T-helper 2 cell treated with Interferon-gamma antibody and Interleukin-4, amounts not matched to agents 100 ng/mL and 5 ng/mL, for 36 hours (primary cell): ENCODE data around the gene LBX2. TPM values are rescaled to one million over a fixed set of nuclear protein-coding genes. Genes with fewer than 3 reads are reported as not detected.

Experiments
- intact Hi-C: fragments of 100-400 bp; cut with micrococcal nuclease; formaldehyde crosslinking; loops from one replicate; pipeline ENCODE4 v1.15.1; 2023
- total RNA-seq: library from RNA; stranded (reverse); gene quantifications from 2 replicates; pipeline ENCODE4 v1.2.3, GENCODE V29; 2022

The LBX2 gene
- total RNA-seq, 1 donor from 2014 or later = 0.50 TPM

DNA sequence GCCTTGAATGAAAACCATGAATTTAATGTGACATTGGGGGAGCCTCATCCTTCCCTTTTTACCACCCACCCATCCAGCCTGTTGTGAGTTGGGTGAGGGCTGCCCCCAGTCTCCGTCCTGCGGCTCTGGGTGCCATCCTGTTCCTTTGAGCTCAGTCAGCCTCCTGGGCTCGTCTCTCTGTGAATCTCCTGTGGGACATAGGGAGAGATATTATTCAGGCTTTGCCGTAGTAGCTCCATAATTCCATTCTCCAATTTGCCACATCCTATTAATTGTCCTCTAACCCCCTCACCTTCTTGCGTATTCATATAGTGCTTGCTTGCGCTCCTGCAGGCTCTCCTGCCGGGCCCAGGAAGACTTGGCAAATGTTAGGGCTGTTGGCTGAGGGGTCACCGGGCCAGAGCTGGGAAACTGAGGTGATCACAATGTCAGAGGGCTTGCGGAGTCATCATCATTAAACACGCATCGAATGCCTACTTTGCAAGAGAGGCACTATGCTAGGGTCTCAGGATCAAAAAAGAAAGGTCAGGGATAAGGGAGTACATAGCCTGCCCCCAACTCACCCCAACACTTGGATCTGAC, 27.3 kb upstream of the LBX2 start:
- intact Hi-C loops = no loop called here

DNA sequence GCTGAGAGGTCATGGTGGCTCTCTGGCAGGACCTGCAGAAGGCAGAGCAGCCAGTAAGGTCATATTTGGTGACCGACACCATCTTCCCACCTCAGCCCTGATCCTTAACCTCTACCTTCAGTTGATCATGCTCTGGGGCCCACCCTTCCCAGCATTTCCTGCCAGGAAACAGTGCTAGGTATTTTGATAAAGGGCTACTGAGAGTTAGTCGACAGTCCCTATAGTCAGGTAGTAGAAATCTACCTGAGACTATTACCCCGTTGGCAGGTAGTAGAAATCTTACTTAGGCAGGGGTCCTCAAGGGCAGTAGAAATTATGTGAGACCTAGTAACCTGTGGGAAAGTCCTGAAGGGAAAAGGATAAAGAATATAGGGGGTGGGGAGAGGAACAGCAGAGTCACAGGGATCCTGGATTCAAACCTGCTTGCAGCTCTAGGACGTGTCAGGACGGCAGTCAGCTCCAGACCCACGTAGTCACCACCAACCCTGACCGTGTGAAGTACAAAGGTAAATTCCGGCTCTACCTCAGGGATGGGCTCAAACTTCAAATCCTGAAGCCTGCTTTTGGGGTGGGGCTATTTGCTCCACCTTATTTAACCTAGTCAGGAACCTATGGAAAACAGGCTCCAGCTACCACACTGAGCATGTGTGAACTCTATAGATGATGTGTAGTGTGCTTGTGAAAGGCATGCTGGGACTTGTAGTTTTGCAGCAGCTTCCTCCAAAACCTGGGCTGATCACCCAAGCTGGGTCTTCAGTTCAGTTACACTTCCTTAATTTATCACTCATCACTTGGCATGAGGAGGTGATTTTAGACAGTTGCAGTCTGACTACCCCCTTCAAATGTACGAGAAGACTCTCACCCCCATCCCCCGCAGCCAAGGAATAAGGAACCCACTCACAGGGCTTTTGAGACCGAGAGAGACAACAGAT, 26.6 kb upstream of the LBX2 start, which contains the start of gene DQX1:
TSS of gene DQX1 (minus strand) at position 515 of the 932 bp plus-strand sequence. CDS start at position 13, 502 bp downstream.
- intact Hi-C loops = no loop called here

DNA sequence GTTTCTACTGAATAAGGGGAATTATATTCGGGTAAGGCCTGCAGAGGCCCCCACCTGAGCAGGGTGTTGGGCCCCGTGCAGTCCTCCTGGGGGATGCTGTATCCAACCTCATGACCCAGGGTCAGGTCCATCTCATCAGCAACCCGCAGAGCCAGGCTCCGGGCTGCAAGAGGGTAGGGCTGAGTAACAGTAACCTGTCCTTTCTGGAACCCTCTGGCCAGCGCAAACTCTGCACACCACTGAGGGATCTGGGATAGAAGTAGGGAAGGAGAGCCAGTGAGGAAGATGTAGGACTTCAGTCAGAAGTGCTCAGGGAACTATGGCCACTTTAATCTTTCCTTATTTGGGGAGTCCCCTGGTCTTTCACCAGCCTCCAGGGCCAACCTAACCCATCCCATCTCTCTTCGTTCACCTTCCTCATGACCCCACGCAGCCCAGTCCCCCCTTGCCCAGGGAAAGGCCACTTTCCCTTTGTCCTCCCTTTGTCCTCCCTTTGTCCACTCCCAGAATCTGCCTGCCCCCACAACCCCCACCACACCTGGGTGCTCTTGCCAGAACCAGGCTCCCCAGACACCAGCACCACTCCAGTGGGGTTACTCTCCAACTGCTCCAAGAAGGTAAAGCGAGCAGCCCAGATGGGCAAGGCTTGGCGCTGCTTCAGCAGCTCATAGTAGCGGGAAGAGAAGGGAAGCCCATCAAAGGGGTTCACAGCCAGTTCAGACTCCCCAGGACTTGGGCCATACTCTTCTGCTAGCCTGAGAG, 25.7 kb upstream of the LBX2 start:
- intact Hi-C loops = no loop called here

DNA sequence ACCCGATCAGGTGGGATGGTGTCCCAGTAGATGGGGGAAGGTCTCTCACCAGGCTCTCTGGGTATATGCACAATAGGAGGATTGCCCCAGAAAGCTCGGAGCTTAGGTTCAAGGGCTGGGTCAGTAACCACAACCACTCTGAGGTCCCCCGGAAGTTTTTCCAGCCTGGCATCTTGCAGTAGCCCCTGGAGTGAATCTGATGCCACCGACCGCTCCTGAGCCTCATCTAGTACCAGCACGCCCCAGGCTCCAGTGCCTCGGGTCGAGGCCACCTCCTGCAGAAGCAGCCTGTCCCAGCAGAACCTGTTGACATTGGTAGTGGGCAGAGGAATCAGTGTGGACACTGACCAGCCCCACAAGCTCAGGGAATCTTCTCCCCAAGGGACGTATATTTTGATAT, 24.6 kb upstream of the LBX2 start:
- intact Hi-C loops = no loop called here

DNA sequence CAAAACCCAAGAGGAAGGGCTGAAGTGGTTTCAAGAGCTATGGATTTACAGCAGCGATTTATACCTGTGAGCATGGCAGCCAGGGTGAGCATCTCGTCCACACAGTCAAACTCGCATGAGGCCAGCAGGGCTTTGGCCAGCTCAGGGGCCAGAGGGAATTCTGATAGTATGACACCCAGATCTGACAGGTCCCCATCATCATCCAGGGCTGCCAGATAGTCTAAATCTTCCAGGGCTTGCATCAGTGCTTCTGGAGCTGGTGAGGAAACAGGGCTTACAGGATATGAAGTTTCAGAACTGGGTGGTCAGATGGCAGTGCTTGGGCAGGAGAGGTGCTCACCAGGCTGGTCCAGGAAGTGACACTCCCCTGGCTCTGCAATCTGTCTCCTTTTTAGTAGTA, 23.1 kb upstream of the LBX2 start:
- intact Hi-C loops = no loop called here

DNA sequence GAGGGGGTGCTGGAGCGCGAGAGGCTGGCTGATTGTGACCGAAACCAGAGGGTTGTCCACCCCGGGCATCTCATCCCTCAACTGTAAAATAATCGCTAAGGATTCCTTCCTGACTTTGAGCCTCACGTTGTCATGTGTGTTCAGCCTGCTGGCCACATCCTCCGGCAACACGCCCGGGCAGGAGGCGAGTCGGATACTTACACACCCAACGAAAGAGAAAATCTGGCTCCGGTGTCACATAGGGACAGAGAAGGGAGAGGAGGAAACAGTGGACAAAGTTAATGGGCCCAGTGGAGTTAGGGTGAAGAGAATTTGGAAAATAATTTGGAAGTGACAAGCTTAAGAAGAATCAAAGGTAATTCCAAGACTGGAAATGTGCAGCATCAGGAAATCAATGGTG, 17.2 kb upstream of the LBX2 start:
- intact Hi-C loops = no loop called here

DNA sequence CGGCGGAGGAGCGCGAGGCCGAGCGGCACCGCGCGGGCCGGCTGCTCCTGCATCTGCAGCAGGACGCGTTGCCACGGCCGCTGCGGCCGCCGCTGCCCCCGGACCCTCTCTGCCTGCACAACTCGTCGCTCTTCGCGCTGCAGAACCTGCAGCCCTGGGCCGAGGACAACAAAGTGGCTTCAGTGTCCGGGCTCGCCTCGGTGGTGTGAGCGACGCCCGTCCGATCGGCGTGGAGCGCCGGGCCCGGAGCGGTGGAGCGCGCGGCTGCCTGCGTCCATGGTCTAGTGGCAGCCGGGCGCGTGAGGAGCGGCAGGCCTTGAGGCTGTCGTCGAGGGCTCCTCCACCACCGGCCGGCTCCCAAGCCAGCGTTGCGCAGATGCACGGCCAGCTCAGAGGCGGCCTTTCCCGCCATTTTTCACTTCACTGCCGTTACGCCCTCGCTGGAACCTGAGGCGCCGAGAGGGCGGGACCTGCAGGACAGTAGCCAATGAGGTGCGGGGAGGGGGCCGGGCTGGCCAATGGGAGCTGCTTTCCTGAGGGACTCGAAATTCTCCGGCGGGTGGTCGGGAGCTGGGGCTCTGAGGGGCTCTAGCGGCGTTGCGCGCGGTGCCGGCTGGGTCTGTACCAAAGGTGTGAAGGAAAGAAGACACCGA, 16.7 kb upstream of the LBX2 start:
- intact Hi-C loops = loop anchor here (2.0 kb wide), 1 partner anchor 17 kb away; the partner anchor contains the start of gene LBX2

DNA sequence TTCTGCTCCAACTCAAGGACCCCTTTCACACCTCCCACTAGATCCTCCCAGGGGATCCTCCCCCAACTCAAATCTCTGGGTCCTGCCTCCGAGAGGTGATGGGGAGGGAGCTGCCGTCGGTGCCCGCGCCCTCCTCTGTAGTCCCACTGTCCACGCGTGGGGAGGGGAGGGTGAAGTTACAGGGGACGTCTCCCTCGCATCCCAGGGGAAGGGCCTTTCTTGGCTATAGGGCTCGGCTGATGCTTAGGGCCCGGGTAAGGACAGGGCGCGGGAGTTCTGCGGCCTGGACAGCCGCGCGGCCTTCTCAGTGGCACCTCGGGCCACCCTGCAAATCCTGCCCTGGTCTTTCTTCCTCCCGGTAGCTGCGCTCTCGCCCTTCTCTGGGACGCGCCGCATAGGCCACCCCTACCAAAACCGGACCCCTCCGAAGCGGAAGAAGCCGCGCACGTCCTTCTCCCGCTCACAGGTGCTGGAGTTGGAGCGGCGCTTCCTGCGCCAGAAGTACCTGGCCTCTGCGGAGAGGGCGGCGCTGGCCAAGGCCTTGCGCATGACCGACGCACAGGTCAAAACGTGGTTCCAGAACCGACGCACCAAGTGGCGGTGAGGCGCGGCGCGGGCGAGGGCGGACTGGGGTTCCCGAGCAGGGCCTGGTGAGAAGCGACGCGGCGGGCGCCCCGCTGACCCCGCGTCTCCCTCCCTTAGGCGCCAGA, 16.0 kb upstream of the LBX2 start:
- intact Hi-C loops = loop anchor here (2.0 kb wide), 1 partner anchor 17 kb away; the partner anchor contains the start of gene LBX2

DNA sequence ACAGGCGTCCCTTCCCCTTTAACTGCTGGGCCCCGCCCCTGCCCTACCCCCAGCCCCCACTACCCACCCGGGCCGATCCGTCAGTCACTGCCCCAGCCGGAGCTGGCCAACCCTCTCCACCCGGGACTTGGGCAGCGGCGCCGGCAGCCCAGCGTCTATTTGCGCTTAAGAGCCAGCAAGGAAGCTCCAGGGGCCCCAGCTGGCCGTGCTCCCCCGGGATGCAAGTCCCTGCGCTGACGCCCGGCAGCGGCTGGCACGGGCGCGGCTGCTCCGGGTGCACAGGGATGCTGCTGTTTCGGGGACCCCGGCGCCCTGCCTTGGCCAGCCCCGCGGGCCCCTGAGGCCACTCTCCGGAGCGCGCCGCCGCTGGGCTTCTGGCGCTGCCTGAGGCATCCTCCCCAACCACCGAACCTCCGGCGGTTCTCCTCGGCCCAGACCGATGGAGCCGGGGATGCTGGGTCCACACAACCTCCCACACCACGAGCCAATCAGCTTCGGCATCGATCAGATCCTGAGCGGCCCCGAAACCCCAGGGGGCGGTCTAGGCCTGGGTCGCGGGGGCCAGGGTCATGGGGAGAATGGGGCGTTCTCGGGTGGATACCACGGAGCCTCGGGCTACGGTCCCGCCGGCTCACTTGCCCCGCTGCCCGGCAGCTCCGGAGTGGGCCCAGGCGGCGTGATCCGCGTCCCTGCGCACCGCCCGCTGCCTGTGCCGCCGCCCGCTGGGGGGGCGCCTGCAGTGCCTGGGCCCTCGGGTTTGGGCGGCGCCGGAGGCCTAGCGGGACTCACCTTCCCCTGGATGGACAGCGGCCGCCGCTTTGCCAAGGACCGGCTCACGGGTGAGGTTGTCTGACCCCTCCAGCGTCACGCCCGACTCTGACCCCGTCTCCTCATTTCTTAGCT, 15.2 kb upstream of the LBX2 start, which contains the start of gene TLX2:
TSS of gene TLX2 (plus strand) at position 83 of the 903 bp plus-strand sequence. CDS start at position 440, 357 bp downstream.
- intact Hi-C loops = loop anchor here (1.0 to 2.0 kb wide), 2 partner anchors 15 to 16 kb away; partner anchors contain the start of genes AUP1, HTRA2 and LBX2

DNA sequence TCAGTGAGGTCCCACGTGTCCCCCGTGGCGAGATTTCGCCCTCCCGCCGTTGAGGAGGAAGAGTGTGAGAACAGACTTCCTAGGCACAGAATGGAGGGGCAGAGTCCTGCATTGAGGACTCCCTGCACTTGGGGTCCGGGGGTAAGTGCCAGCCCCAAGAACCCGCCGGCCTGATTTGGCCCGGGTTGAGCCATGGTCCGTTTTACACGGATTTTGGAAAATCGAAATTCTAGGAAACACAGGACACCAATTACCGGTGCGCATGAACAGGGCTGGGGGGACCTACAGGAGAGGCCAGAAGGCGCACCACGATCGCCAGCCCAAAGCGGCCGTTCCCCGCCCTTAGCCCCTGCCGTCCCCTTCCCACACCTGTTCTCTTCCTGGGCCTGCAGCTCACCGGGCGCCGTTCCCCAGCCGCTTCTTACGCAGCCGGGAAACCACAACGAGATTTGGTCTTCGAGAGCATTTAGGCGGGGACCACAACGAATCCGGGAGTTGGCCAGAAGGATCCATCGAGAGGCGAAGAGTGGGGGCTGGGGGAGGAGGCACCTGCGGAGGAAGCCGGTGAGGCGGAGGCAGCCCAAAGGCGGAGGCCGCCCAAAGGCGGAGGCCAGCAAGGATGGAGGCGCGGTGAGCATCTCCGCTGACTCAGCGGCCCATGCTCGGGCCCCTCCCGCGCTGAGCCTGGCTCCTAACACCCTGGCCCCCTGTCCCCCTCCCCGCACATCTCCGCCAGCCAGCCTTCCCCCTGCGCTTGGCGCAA, 14.4 kb upstream of the LBX2 start:
- intact Hi-C loops = loop anchor here (1.0 to 2.0 kb wide), 2 partner anchors 15 to 16 kb away; partner anchors contain the start of genes AUP1, HTRA2 and LBX2

DNA sequence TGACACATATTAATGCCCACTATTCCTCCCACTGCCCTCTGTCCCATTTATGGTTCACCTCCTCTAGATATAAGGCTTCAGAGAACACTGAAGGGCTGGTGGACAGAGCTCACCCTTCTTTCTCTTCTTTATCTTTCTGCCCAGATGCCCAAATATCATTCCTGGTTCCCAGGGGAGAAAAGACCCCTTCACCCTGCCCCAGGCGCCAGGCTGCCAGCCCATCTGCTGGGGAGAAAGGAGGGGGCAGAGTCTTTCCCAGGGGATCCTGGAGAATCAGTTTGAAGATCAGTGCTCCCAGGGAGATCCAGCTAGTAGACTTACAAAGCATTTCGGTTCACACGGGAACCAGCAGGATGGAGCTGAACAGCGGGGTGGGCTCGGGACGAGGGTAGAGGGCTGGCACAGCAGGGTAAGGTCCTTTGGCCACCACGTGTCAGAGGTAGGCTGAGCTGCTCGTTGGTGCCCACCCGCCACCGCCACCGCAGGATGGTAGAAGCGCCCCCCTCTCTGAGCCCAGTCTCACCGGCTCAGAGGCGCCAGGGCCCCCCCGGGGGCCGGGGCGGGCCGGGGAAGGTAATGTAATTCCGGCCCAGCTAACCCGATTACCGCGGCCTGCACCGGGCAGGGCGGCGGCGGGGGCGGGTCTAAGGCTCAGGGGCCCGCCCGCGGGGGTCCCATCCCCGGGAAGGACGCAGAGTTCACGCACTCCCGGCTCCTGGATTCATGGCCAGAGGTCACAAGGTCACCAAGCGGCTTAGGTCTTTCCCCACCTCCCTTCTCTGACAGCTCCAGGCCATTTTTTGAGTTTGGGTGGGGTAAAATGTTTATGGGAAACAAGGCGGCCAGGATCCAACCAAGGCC, 13.6 kb upstream of the LBX2 start:
- intact Hi-C loops = no loop called here

DNA sequence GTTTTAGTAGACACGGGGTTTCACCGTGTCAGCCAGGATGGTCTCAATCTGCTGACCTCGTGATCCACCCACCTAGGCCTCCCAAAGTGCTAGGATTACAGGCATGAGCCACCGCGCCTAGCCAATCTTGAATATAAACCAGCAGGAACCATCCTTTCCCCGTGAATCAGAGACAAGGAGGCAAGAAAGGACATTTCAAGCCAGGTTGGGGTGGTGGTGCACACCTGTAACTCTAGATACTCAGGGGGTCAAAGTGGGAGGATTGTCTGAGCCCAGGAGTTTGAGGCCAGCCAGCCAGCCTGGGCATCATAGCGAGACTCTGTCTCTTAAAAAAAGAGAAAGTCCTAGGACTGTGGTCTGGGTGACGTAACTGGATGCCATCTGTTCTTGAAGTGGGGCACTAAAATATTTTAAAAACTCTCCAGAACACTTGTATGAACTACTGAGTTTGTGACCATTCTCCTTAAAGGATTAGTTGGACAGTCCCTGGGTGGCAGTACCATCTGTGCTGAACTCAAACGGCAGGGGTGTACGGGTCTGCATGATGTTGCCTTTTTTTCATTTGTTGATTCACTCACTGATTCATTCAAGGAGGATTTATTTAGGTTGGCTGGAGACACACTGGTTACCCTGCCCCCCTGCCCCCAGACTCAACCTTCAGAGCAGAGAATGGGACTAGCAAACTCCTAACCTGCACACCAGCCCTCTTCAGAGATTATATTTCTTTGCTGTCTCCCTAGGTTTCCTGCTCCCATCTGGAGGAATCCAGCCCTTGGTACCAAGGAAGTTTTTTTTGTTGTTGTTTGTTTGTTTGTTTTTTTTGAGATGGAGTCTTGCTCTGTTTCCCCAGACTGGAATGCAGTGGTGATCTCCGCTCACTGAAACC, 11.9 kb upstream of the LBX2 start:
- intact Hi-C loops = no loop called here

DNA sequence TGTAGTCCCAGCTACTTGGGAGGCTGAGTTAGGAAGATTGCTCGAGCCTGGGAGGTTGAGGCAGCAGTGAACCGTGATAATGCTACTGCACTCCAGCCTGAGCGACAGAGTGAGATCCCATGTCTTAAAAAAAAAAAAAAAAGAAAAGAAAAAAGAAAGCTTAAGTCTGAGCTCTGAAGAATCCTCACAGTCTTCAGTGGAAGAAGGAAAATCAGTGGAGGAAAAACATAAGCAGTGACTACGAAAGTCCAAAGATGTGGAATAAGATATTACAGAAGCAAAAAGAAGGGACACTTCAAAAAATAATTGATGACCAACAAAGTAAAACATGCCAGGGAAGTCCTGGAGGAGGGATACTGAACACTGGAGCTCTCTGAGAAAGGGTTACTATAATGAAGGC, 10.9 kb upstream of the LBX2 start:
- intact Hi-C loops = no loop called here

DNA sequence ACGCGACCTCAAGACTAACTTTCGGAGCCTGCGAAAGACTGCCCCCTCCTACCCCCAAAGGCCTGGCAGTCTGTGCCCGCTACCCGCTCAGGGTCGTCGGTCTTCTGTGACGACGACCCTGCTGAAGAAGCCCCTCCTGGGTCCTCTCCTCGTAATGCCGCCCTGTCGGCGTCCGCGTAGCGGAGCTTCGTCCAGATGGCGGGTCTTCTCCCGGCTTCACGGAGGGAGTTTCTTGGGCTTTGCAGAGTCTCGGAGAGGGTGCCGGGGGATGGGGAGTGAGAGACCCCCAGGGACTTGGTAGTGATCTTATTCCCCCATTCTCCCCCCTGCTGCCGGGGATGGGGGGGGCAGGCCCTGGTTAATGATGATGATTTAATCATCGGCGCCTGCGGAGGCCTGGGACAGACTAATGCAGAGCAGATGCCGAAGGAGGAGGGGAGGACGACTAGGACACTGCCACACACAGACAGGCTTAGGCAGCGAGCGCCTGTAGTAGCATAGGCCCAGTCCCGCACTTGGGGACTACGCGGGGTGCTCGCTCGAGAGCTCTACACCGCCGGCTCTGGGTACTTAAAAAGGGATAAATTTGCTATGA, 8.6 kb upstream of the LBX2 start:
- intact Hi-C loops = loop anchor here (1.0 to 10.0 kb wide), 7 partner anchors 9 to 327 kb away; partner anchors contain the start of genes AUP1, DOK1, HK2 and HTRA2

DNA sequence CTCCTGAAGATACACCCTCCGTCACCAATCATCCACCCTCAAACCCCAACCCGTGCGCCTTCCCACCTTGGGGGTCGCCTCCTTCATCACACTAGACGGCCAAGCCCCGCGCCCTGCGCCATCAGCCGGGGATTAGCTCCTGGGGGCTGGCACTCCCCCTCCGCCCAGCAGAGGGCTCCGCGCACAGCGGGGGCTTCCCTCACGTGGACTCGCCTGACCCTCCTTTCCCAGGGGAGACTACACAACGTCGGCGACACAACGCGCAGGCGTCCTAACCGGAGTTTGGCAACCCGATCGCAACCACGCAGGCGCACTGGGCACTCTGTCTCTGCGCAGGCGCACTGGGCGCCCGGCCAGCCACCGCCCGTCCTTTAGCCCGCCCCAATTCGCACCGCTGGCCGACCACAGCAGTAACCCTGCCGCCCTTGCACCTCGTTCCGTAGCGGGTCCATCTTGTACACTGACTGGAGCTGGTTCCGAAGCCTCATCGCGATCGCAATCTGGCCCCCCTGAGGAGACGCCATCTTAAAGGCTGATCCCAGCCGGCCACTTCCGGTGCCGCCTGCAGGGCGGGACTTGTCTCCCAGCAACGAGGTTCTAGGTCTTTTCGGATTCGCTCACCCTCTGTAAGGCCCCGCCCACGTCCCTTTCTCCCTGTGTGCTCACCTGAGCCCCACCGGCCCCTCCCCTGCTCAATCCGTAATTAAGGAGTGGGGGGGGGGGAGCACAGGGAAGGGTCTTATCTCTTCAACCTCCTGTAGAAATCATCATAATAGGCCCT, 7.9 kb upstream of the LBX2 start, which contains the start of gene PCGF1:
TSS of gene PCGF1 (minus strand) at position 551 of the 781 bp plus-strand sequence. CDS start at position 524, 27 bp downstream.
- intact Hi-C loops = loop anchor here (1.0 to 10.0 kb wide), 7 partner anchors 8 to 327 kb away; partner anchors contain the start of genes AUP1, DOK1, HK2 and HTRA2
